ENCODE data around the gene ZNF398. TPM values are rescaled to one million over a fixed set of nuclear protein-coding genes. Genes with fewer than 3 reads are reported as not detected.

ZNF398 gene
- total and polyA plus RNA-seq, 9 of the 15 experiments (the other 6 are each of a cell fraction or from before 2014, with no cell fraction given): 4.0 to 18.6 (median 10.4) TPM

DNA sequence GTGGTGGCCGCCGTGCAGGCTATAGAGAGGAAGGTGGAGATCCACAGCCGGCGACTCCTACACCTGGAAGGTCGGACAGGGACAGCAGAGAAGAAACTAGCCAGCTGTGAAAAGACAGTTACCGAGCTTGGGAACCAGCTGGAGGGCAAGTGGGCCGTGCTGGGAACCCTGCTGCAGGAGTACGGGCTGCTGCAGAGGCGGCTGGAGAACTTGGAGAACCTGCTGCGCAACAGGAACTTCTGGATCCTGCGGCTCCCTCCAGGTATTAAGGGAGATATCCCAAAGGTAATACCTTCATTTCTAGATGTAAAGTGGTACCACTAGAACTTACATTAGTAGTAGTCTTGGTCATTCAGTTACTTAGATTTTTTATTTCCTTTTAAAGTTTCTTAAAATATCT is 6.8 kb downstream of the ZNF398 start:
- POLR2A ChIA-PET: interaction anchor here (0.6 to 2.4 kb wide), 2 partner anchors 8 to 11 kb away, joined by 3 to 8 read pairs; no protein-coding TSS in a partner anchor
- no TSS peak for BruUV-seq (replicated peaks)
- no peak for ATAC-seq
- H2AFZ ChIP-seq (ENCODE audit: low read depth, low read length): no peak overlapping the region
- no peak for DNase-seq (ENCODE audit: extremely low read depth in 1 of 4, low spot score in 3 of 4)
- H3K27me3 ChIP-seq (ENCODE audit: control insufficient read depth in 2 of 2, insufficient read depth in 2 of 2, low read length in 2 of 2): no peaks in the 10 kb centered on the region
- no peak overlapping the region for H3K27ac ChIP-seq (ENCODE audit: extremely low read depth, low read depth, low read length)
- in situ Hi-C loops (cut with MboI) (no loop called here), intact Hi-C loops (cut with micrococcal nuclease) (no loop called here)
- H3K4me2 ChIP-seq (ENCODE audit: insufficient read depth, low read length): no peak overlapping the region
- no peak overlapping the region for H3K9ac ChIP-seq (ENCODE audit: insufficient read depth in 1 of 2, low read depth in 2 of 2, low read length in 2 of 2)
- peaks cover 0 to 8% of the 10 kb centered on the region in 2 experiments; a peak in 2 of 5 replicates for H3K4me1 ChIP-seq (replicated peaks in 1 of 2; ENCODE audit: control insufficient read depth in 2 of 2, insufficient read depth in 2 of 2, low read length in 2 of 2)
- no peaks in the 10 kb centered on the region; the same call in 1 of the 2 replicates for H4K20me1 ChIP-seq (replicated peaks; ENCODE audit: control insufficient read depth, insufficient read depth, low read length)
- WGBS (ENCODE audit: insufficient coverage, low coverage, missing lambda C conversion rate): 90% methylated on average over 11 of the region's 11 CpGs
- CTCF ChIA-PET (ENCODE audit: low intra/inter-chr PET ratio): no interaction called here
- H3K9me1 ChIP-seq (ENCODE audit: control insufficient read depth, insufficient read depth, low read length): no peaks in the 10 kb centered on the region
- peaks cover 48% of the 10 kb centered on the region for H3K79me2 ChIP-seq (ENCODE audit: control insufficient read depth, insufficient read depth, low read length)
- no peaks in the 10 kb centered on the region for H3K9me3 ChIP-seq (replicated peaks; ENCODE audit: control insufficient read depth, insufficient read depth, low read depth, low read length)
- H3K4me3 ChIP-seq: no peak overlapping the region
- H3K36me3 ChIP-seq (ENCODE audit: control insufficient read depth, insufficient read depth, low read length): peaks cover 61% of the 10 kb centered on the region
- no peak for FAIRE-seq
- TF ChIP-seq TBP (optimal IDR thresholded peaks at IDR 0.05; ENCODE audit: low read depth, low read length) (no peak), GTF2F1 (IDR thresholded peaks at IDR 0.05; ENCODE audit: low read depth, low read length) (no peak), PTTG1 (tag; IDR thresholded peaks at IDR 0.05; ENCODE audit: low read depth) (no peak), ZKSCAN3 (CRISPR knock-in tag; IDR thresholded peaks at IDR 0.05) (no peak), ZNF121 (CRISPR knock-in tag; conservative IDR thresholded peaks at IDR 0.05) (no peak), RBM34 (IDR thresholded peaks at IDR 0.05; ENCODE audit: borderline replicate concordance, insufficient read depth, low read length) (no peak), CSDE1 (IDR thresholded peaks at IDR 0.05) (no peak), KAT8 (IDR thresholded peaks at IDR 0.05; ENCODE audit: low read depth) (no peak), SAFB2 (IDR thresholded peaks at IDR 0.05; ENCODE audit: borderline replicate concordance, low read depth, low read length, severe bottlenecking) (no peak), CREM (IDR thresholded peaks at IDR 0.05; ENCODE audit: low read depth) (no peak), CBX8 (IDR thresholded peaks at IDR 0.05; ENCODE audit: borderline replicate concordance, extremely low read depth, low read depth, low read length, poor library complexity, severe bottlenecking) (no peak), ZNF57 (CRISPR knock-in tag; IDR thresholded peaks at IDR 0.05) (no peak)
- TF ChIP-seq, protein P1, sequence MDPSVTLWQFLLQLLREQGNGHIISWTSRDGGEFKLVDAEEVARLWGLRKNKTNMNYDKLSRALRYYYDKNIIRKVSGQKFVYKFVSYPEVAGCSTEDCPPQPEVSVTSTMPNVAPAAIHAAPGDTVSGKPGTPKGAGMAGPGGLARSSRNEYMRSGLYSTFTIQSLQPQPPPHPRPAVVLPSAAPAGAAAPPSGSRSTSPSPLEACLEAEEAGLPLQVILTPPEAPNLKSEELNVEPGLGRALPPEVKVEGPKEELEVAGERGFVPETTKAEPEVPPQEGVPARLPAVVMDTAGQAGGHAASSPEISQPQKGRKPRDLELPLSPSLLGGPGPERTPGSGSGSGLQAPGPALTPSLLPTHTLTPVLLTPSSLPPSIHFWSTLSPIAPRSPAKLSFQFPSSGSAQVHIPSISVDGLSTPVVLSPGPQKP (CRISPR knock-in tag; IDR thresholded peaks at IDR 0.05): no peak
- TF ChIP-seq, protein P2, sequence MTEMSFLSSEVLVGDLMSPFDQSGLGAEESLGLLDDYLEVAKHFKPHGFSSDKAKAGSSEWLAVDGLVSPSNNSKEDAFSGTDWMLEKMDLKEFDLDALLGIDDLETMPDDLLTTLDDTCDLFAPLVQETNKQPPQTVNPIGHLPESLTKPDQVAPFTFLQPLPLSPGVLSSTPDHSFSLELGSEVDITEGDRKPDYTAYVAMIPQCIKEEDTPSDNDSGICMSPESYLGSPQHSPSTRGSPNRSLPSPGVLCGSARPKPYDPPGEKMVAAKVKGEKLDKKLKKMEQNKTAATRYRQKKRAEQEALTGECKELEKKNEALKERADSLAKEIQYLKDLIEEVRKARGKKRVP (CRISPR knock-in tag; IDR thresholded peaks at IDR 0.05): no peak
- TF ChIP-seq, protein P3, sequence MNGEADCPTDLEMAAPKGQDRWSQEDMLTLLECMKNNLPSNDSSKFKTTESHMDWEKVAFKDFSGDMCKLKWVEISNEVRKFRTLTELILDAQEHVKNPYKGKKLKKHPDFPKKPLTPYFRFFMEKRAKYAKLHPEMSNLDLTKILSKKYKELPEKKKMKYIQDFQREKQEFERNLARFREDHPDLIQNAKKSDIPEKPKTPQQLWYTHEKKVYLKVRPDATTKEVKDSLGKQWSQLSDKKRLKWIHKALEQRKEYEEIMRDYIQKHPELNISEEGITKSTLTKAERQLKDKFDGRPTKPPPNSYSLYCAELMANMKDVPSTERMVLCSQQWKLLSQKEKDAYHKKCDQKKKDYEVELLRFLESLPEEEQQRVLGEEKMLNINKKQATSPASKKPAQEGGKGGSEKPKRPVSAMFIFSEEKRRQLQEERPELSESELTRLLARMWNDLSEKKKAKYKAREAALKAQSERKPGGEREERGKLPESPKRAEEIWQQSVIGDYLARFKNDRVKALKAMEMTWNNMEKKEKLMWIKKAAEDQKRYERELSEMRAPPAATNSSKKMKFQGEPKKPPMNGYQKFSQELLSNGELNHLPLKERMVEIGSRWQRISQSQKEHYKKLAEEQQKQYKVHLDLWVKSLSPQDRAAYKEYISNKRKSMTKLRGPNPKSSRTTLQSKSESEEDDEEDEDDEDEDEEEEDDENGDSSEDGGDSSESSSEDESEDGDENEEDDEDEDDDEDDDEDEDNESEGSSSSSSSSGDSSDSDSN (IDR thresholded peaks at IDR 0.05; ENCODE audit: borderline replicate concordance in 1 of 2, low read depth in 2 of 2, low read length in 2 of 2): no peak
- TF ChIP-seq, protein P4, sequence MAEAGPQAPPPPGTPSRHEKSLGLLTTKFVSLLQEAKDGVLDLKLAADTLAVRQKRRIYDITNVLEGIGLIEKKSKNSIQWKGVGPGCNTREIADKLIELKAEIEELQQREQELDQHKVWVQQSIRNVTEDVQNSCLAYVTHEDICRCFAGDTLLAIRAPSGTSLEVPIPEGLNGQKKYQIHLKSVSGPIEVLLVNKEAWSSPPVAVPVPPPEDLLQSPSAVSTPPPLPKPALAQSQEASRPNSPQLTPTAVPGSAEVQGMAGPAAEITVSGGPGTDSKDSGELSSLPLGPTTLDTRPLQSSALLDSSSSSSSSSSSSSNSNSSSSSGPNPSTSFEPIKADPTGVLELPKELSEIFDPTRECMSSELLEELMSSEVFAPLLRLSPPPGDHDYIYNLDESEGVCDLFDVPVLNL (CRISPR knock-in tag; IDR thresholded peaks at IDR 0.05; ENCODE audit: low read depth): no peak
- TF ChIP-seq, protein P5, sequence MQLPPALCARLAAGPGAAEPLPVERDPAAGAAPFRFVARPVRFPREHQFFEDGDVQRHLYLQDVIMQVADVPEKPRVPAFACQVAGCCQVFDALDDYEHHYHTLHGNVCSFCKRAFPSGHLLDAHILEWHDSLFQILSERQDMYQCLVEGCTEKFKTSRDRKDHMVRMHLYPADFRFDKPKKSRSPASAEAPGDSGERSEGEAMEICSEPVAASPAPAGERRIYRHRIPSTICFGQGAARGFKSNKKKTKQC (CRISPR knock-in tag; IDR thresholded peaks at IDR 0.05): no peak

Measured in K562 (cell line).